Heart right ventricle (tissue), 16 donors: ENCODE measurements around the gene WNT1. TPM values are rescaled to one million over a fixed set of nuclear protein-coding genes. Genes with fewer than 3 reads are reported as not detected.

Experiments used
- ATAC-seq, 8 donors: fragments of 200-7000 bp; cut with Tn5 transposase; one replicate each; pipeline ENCODE4 v1.9.1; 2020; ENCODE audit warnings: mild to moderate bottlenecking in 8 of 8, moderate library complexity in 8 of 8, moderate number of reproducible peaks in 1 of 8
- DNase-seq, 2 donors: peaks; one replicate each; pipeline ENCODE4 v3.0.0-alpha.2; 2020
- H3K27ac ChIP-seq, 10 donors: fragments of 200-600 bp; sonication (generic) in 2 of 10; one replicate each; pipeline versions ENCODE4 v1.5.0 to v1.8.0; 2020 to 2022; ENCODE audit warnings: mild to moderate bottlenecking in 3 of 10
- H3K27me3 ChIP-seq, 7 donors: fragments of 200-600 bp; one replicate each; pipeline ENCODE4 v1.8.0; 2021 to 2022; ENCODE audit warnings: mild to moderate bottlenecking in 2 of 7
- H3K36me3 ChIP-seq, 9 donors: fragments of 200-600 bp; sonication (generic) in 1 of 9; one replicate each; pipeline versions ENCODE4 v1.5.0 to v1.8.0; 2020 to 2022; ENCODE audit warnings: mild to moderate bottlenecking in 2 of 9
- H3K4me1 ChIP-seq, 9 donors: fragments of 200-600 bp; sonication (generic) in 1 of 9; one replicate each; pipeline versions ENCODE4 v1.5.0 to v1.8.0; 2020 to 2022; ENCODE audit warnings: mild to moderate bottlenecking in 4 of 9
- H3K4me3 ChIP-seq, 10 donors: fragments of 200-600 bp; sonication (generic) in 2 of 10; one replicate each; pipeline versions ENCODE4 v1.5.0 to v1.8.0; 2020 to 2022; ENCODE audit warnings: mild to moderate bottlenecking in 7 of 10, moderate library complexity in 2 of 10
- H3K9me3 ChIP-seq, 11 donors: fragments of 200-600 bp in 10 of 11; sonication (generic) in 2 of 11; one replicate each; pipeline versions ENCODE4 v1.5.0 to v1.8.0; 2013 to 2022; ENCODE audit warnings: mild to moderate bottlenecking in 2 of 11, control low read depth in 1 of 11, moderate library complexity in 1 of 11
- WGBS, 2 donors: extraction: QIAGEN DNeasy Blood & Tissue Kit; methylation state at CpG; one replicate each; pipeline ENCODE4 v1.1.7; 2013; ENCODE audit warnings: inconsistent platforms in 1 of 2; 5-methylcytosine and 5-hydroxymethylcytosine counted together
- intact Hi-C, 10 donors: fragments of 100-400 bp; cut with DNase I; formaldehyde crosslinking; loops; one replicate each; pipeline versions ENCODE4 v1.11.1 to v1.14.2; 2022
- polyA plus RNA-seq, 2 donors: library from polyadenylated mRNA; stranded (reverse); fragments of 200-250 nt; gene quantifications; one replicate each; pipeline ENCODE4 v1.2.3, GENCODE V29; 2013
- total RNA-seq, 10 donors: library from RNA; stranded (reverse); fragmentation: NEBNext Ultra II Directional in 3 of 10; extraction: Animal tissue kit (Norgen Biotek cat#: 25700) in 3 of 10; gene quantifications; one replicate each; pipeline versions ENCODE4 v1.2.1 to v1.2.4, GENCODE V29; 2021 to 2023
- TF ChIP-seq, protein P1 (sequence below), 9 donors: fragments of 200-600 bp; sonication (generic) in 2 of 9; IDR thresholded peaks; one replicate each; pipeline versions ENCODE4 v1.5.0 to v1.8.0; 2021 to 2022; ENCODE audit warnings: antibody characterized with exemption in 9 of 9, mild to moderate bottlenecking in 5 of 9, moderate library complexity in 1 of 9
- donor health status: Arrhythmogenic right ventricular cardiomyopathy.
- donor health status: ischemic (EF 13 %, LVEDD 7.1; RV severe dilation, severe dysfunction).
- donor health status: healthy with polysubstance abuse.
- donor health status: DM: no; HTN: yes; CAD: no.
- donor health status: DM: no; HTN: no; CAD: no.
- donor health status: ischemic (EF 25% LVEDD 6.9; RV normal size, moderate dysfunction).
- donor health status: ischemic (EF 25% LVEDD 5.7; RV mildly dilated, moderate dysfunction).
- donor health status: healthy.
- donor health status: DM: yes; HTN: yes; CAD: no.
- donor health status: Ischemic cardiomyopathy.
- donor health status: ischemic (EF 35%, LVEDD 5.7; RV mildly dilated, moderate dysfunction).
- donor health status: nonischemic (EF 11% LVEDD 7.7; RV severe dilation, severe dysfunction).
- donor health status: DM: yes; HTN: yes; CAD: no.
- donor health status: PGD.
- donor health status: ischemic (EF 29% LVEDD 5.4; RV normal size, mild dysfunction).
- donor health status: nonischemic (EF 23%, LVEDD 6.1; RV moderate dilation, normal function).

Gene WNT1
- total and polyA plus RNA-seq, 12 donors = not detected

- Histone ChIP-seq H3K27me3 (no peaks in the 10 kb centered on the region), H3K27ac (no peak overlapping the region), H3K36me3 (peaks cover 0 to 88% (median 70%) of the 10 kb centered on the region in 9 donors), H3K4me3 (no peak overlapping the region), H3K4me1 (peaks cover 0 to 16% (median 6%) of the 10 kb centered on the region in 9 donors), H3K9me3 (no peaks in the 10 kb centered on the region)
- intact Hi-C loops = loop anchor here in 2 of 10 donors (5.0 kb wide), 1 partner anchor 33 kb away; no protein-coding TSS in a partner anchor
- TF ChIP-seq, protein P1, sequence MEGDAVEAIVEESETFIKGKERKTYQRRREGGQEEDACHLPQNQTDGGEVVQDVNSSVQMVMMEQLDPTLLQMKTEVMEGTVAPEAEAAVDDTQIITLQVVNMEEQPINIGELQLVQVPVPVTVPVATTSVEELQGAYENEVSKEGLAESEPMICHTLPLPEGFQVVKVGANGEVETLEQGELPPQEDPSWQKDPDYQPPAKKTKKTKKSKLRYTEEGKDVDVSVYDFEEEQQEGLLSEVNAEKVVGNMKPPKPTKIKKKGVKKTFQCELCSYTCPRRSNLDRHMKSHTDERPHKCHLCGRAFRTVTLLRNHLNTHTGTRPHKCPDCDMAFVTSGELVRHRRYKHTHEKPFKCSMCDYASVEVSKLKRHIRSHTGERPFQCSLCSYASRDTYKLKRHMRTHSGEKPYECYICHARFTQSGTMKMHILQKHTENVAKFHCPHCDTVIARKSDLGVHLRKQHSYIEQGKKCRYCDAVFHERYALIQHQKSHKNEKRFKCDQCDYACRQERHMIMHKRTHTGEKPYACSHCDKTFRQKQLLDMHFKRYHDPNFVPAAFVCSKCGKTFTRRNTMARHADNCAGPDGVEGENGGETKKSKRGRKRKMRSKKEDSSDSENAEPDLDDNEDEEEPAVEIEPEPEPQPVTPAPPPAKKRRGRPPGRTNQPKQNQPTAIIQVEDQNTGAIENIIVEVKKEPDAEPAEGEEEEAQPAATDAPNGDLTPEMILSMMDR (IDR thresholded peaks at IDR 0.05) = no peak
- no peak for DNase-seq
- 96 to 97% methylated on average over 2 of the region's 2 CpGs for WGBS, 2 donors
- no peak for ATAC-seq
Measured at GRCh38 chr12:49023812-49024211, 45.7 kb downstream of the WNT1 start.

GRCh38 chr12:49024543-49024942 lies 46.4 kb downstream of the WNT1 start:
- no peak for ATAC-seq
- WGBS, 2 donors = 88 to 93% methylated on average over 12 of the region's 12 CpGs
- Histone ChIP-seq H3K4me3 (no peak overlapping the region), H3K4me1 (peaks cover 0 to 10% (median 0%) of the 10 kb centered on the region in 9 donors), H3K27ac (no peak overlapping the region), H3K9me3 (no peaks in the 10 kb centered on the region), H3K27me3 (no peaks in the 10 kb centered on the region), H3K36me3 (peaks cover 0 to 95% (median 77%) of the 10 kb centered on the region in 9 donors)
- DNase-seq = no peak
- TF ChIP-seq, protein P1 (IDR thresholded peaks at IDR 0.05) = no peak
- intact Hi-C loops = loop anchor here in 2 of 10 donors (5.0 kb wide), 1 partner anchor 33 kb away; no protein-coding TSS in a partner anchor

DNA sequence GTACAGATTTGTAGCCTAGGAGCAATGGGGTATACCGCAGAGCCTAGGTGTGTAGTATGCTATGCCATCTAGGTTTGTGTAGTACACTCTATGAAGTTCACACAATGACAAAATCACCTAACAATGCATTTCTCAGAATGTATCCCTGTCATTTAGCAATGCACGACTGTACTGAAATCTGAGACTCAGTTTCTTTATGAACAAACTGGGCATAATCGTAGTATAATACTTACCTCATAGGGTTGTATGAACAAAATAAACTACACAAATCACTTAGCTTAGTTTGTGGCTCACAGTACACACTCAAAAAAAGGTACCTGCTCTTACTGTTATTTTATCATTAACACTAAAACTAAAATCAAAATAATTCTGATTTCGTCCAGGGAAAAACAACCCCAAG lies 47.3 kb downstream of the WNT1 start:
- H3K9me3 ChIP-seq = no peaks in the 10 kb centered on the region
- 92 to 93% methylated on average over 4 of the region's 4 CpGs for WGBS, 2 donors
- no peak for ATAC-seq
- intact Hi-C loops = no loop called here
- no peak overlapping the region for H3K4me3 ChIP-seq
- no peak for DNase-seq
- no peak overlapping the region for H3K27ac ChIP-seq
- TF ChIP-seq, protein P1 (IDR thresholded peaks at IDR 0.05) = no peak
- H3K4me1 ChIP-seq = peaks cover 0 to under 1% (median 0%) of the 10 kb centered on the region in 9 donors
- H3K27me3 ChIP-seq = no peaks in the 10 kb centered on the region
- H3K36me3 ChIP-seq = peaks cover 0 to 99% (median 78%) of the 10 kb centered on the region in 9 donors

GRCh38 chr12:49026101-49026500 lies 48.0 kb downstream of the WNT1 start:
- intact Hi-C loops = no loop called here
- Histone ChIP-seq H3K9me3 (no peaks in the 10 kb centered on the region), H3K4me1 (no peaks in the 10 kb centered on the region), H3K36me3 (peaks cover 0 to 100% (median 79%) of the 10 kb centered on the region in 9 donors), H3K27me3 (no peaks in the 10 kb centered on the region), H3K27ac (no peak overlapping the region), H3K4me3 (no peak overlapping the region)
- WGBS, 2 donors = 95 to 97% methylated on average over 21 of the region's 21 CpGs
- ATAC-seq (no peak), DNase-seq (no peak)
- TF ChIP-seq, protein P1 (IDR thresholded peaks at IDR 0.05) = no peak
